Hematopoietic multipotent progenitor cell treated with erythropoietin and hydrocortisone succinate and interleukin-3 and kit ligand, for 6 days (in vitro differentiated cells): ENCODE measurements around the gene MTNR1B.

Experiments
- DNase-seq: peaks from one replicate; pipeline ENCODE4 v3.0.0-alpha.2; 2015

The MTNR1B gene

DNA sequence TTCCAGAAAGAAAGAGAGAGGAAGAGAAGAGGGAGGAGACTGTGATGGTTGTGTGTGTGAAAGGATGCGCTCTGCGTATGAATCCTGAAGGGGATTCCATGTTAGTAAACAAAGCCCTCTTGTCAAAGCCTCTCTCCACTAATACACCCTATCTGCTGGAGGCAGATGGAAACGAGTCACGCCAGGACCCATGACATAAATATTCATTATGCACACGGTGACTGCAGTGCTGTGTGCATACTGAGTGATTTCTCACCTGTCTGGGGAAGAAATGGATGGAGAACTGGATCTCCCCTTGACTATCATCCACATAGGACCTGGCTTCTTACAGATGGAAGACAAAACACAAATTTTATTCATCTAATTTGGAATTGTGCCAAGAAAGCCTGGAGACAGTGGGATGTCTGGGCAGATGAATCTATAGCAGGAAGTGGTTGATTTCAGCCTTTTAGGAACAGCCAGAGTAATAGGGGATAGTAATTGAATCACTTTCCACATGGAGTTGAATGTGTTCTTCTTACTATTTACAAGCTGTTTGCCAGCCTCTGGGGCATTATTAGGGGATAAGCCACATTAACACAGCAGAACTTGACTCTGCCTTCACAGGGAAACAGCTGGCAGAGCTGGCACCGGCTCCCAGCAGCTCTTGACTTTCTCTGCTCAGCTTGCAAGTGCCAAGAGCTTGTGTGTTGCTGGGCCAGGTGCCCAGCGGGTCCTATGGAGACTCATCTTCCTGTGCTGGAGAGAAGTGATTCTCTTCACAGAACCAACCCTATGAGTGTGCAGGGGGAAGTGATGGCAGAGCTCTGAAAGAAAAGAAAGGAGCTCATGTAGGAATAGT, 9.0 kb downstream of the MTNR1B start:
- DNase-seq, result no peak

DNA sequence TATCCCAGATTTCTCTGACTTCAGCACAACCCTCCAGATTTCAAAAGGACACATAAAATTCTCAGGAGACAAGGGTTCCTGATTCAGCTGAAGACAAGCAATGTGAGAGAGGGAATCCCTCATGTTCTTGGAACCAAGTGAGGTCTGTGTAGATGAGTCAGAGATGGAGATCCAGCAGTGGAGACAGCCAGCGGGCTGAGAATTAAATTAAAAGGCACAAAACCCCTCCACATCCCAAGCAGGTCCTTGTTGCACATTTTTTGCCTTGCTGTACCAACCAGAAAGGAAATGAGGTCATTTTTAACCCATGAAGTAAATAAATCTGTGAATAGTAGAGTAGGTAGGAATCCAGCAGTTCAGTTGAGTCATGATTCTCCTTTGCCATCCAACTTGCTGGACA, 9.7 kb downstream of the MTNR1B start:
- no peak for DNase-seq

DNA sequence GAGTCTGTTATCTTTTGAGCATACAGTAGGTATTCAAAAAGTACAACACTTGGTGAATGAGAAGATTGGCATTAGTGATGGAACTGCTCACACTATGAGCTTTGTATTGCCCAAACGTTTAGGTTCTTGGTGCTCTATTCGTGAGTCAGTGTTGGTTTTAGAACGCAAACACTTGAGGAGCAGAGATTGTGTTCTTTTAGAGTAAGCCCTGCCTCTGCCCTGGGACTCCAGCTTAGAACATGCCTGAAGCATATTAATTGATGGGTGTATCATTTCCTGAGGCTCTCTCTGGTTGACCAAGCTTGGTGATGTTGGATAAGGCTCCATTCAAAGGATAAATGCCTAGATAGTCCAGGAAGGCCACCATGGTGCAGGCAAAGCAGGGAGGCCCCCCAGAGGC, 10.9 kb downstream of the MTNR1B start:
- no peak for DNase-seq

DNA sequence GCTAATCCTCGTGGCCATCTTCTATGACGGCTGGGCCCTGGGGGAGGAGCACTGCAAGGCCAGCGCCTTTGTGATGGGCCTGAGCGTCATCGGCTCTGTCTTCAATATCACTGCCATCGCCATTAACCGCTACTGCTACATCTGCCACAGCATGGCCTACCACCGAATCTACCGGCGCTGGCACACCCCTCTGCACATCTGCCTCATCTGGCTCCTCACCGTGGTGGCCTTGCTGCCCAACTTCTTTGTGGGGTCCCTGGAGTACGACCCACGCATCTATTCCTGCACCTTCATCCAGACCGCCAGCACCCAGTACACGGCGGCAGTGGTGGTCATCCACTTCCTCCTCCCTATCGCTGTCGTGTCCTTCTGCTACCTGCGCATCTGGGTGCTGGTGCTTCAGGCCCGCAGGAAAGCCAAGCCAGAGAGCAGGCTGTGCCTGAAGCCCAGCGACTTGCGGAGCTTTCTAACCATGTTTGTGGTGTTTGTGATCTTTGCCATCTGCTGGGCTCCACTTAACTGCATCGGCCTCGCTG, 12.1 kb downstream of the MTNR1B start:
- no peak for DNase-seq

DNA sequence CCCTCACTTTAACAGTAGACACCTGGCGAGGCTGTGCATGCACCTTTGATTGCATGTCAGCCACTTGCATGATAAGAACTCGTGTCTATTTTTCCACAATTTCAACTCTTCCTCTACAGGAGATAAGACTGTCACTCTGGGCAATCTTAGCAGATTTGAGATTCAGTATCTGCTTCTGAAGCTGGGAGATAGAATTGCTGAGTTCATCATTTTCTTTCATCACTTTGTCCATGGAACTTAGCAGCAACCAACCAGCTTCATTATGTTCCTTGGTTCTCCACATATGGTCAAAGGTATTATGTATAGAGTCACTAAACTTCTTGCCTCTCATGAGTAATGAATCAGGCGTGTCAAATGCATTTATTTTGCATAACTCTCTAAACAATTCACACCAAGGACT, 17.1 kb downstream of the MTNR1B start:
- no peak for DNase-seq

DNA sequence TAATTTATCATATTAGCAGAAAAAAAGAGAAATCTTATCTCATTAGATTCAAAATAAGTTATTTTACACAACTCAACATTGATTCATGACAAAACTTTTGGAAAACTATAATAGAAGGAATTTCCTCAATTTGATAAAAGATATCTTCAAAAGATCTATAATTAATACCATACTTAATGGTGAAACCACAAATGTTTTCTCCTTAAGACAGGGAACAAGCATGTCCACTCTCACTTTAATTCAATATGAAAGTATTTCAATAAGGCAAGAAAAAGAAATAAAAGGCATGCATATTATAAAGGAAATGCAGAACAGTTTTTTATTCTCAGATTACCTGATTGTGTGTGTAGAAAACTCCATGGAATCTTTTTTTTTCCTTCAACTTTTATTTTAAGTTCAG, 23.6 kb downstream of the MTNR1B start:
- DNase-seq, result no peak

DNA sequence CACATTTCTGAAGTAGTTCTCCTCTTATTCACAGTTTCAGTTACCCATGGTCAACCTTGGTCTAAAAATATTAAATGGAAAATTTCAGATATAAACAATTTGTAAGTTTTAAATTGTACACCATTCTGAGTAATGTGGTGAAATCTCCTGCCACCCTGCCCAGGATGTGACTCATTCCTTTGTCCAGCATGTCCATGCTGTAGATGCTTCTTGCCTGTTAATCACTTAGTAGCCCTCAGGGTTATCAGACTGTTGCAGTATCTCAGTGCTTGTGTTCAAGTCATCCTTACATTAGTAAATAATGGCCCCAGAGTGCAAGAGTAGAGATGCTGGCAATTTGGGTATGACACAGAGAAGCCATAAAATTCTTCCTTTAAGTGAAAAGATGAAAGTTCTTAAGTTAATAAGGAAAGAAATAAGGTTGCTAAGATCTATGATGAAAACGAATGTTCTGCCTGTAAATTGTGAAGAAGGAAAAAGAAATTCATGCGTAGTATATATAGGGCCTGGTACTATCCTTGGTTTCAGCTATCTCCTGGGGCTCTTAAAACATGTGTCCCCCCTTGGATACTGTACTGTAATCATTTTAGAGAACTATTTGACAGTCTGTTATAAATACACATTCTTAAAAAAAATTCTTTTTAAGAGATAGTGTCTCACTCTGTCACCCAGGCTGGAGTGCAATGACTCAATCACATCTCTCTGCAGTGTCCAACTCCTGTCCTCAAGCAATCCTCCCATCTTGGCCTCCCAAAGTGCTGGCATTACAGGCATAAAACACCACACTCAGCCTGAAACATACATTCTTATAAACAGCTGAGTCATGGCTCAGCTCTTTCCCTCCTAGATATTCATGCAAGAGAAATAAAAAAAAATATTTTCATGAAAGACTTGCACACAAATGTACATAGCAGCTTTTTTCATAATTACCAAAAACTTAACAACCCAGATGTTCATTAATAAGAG, 31.3 kb downstream of the MTNR1B start:
- peak; percentile 2 for DNase-seq

DNA sequence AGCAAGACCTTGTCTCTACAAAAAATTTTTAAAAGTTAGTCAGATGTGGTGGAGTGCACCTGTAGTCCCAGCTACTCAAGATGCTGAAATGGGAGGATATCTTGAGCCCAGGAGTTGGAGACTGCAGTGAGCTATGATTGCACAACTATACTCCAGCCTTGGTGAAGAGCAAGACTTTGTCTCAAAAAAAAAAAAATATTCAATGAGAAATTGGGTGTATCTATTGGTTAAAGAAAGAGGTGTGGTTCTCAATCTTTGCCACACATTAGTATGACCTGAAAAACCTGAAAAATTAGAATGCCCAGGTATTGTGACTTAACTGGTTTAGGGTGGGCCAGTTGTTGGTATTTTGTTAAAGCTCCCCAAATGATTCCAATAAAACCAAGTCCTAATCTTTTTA, 32.4 kb downstream of the MTNR1B start:
- DNase-seq, result no peak

DNA sequence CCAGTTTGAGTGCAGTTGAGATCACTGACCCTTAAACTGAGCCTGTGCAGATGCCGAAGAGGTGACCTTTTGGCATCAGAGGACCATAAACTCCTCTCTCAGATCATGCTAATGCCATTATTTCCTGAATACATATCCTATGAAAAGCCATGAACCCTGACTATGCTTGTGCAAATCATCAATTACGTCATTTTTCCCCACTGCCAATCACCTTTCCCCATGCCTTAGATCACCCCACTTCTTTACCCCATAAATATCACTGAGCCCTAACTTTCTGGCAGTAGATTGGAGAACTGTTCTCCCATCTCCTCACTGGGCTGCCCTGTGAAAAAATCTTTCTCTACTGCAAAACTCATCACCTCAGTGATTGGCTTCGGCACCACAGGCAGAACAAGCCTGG, 32.9 kb downstream of the MTNR1B start:
- DNase-seq, result no peak

DNA sequence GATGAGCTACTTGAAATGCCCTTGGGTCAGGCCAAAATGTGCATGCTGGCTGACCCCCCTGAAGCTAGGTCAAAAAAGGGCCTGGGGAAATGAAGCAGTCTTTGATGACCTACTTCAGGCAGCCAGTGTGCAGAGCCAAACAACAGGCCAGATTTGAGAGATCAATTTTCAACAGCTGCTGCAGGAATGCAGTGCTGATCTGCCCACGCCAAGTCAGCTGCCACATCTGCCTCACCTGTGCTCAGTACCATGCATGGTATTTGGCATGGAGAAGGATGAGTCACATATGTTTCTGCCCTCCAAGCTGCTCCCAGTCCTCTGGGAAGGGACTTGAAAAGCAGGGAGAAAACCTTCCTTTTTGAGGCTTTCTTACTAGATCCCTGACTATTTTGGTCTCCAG, 35.8 kb downstream of the MTNR1B start:
- DNase-seq, result no peak

DNA sequence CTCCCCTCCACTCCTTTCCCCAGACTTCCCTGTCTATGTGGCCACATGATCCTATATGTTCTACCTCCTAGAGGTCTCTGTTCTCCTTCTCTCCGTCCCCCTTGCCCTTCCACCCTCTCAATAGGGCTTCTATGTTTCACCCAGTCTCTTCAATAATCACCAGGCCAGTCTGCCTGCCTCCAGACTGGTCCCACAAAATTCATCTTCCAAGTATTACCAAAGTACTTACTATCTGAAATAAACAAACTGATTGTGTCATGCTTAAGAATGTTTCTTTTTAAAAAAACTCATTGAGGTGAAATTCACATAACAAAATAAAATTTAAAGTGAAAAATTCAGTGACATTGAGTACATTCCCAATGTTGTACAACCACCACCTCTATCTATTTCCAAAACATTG, 44.2 kb downstream of the MTNR1B start:
- DNase-seq, result no peak

DNA sequence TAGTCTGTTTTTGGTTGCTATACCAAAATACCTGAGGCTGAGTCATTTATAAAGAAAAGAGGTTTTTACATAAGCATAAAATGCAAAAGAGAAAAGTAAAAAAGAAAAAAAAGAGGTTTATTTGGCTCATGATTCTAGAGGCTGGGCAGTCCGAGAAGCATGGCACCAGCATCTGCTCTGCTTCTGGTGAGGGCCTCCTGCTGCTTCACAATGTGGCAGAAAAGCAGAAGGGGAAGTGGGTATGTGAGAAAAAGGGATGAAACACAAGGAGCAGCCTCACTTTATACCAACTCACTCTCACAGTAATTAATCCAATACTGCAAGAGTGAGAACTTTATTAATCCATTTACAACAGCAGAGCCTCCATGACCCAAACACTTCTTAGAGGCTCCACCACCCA, 47.1 kb downstream of the MTNR1B start:
- no peak for DNase-seq

DNA sequence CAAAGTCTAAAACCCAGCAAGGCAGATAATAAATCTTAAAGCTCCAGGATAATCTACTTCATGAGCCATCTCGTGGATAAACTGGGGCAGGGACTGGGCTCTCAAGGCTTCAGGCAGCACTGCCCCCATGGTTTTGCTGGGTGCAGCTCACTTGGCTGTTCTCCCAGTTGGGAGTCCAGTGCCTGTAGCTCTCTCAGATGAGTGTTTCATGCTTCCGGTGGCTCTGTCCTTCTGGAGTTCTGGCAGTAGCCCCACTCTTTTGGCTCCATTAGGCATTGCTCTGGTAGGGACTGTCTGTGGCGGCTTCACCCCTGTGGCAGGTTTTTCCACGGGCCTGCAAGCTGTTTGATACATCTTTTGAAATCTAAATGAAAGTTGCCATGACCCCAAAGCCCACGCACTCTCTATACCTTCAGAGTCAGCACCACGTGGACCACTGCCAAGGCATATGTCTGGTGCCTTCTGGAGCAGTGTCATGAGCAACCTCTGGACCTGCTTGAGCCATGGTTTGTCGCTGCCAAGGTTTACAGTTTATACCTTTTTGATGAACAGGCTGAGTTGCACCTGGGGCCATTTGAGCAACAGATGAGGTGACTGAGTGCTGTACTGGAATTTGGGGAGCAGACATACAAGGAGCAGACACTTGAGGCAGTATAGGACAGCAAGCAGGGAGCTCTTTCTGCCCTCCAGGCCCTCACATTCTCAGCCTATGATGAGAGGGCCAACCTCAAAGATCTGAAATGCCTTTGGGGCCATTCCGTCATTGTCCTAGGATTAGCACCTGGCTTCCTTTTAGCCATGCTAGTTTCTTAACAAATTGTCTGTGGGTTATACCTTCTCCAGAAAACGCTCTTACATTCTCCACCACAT, 48.6 kb downstream of the MTNR1B start:
- DNase-seq, result no peak

DNA sequence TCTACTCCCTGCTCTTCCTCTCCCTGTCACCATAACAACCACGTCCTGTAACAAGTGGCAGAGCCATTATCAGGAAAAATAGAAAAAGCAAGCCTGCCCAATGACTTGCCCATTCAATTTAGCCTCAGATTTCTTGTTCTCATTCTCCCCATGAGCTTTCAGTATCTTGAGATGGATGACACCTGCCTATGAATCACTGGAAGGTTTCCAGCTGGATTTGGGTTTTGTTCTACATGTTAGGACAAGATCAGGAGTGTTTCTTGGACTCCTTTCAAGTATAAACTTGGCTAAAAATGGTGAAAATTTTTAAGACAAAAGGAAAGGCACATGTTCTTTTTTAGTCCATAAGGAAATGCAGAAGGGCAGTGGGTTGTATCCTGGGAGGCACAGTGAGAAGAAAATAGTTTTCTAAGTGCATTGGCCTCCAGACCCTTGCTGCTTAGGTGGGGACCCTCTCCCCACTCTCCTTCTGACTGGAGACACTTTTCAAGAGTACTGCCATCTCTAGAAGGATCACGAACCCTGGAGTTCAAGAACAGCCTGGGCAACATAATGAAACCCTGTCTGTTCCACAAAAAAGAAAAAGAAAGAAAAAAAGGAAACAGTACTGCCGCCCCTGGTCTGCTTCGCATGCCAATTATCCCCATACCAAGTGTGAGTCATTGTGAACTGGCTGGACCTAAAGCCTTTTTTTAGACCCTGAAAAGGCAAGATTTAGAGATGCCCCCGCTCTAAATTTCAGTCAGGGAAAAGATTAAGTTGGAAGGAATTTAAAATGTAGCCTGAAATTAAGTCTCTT, 51.0 kb downstream of the MTNR1B start:
- no peak for DNase-seq

DNA sequence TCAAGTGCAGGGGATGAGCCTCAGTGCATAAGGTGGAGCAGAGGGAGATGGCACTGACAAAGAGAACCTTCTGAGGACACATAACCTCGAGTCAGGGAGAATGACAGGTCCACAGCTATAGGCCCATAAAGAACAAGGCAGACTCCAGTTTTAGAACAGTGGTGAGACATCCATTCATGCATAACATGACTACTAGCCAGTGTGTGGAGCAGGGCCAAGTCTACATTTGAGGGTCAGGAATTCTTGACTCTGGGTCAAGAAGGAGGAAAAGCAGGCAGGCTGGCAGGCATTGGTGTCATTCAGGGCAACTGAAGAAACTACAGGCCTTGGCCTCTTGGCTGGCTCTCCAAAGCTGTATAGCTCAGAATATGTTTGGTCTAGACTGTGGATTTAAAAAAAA, 54.9 kb downstream of the MTNR1B start:
- DNase-seq, result no peak

DNA sequence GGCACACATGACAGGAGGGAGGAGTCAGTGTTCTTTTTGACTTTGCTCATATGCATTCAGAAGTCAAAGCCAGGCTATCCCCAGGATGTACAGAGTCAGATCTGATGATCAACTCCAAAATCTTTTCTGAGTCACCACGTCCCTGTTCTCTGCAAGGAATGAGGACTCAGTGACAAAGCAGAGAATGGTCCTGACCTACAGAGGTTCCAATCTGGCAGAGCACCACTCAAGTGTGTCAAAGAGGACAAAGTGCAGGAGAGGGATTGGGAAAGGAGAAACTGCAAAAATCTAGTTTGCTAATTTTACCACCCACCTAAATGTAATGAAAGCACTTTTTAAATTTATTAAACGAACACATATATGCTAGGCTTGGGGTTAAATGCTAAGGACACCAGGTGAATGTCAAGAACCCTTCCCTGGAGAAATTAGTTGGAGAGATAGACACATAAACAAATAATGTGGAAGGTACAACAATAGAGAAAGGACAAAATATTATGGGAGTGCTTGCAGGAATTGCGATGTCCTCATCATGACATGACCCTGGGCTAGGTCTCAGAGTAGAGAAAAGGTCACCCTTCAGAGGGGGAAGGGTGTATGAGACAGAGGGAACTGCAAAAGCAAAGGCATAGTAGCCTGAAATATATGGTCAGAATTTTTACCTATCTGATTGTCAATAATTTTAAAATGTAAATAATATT, 56.3 kb downstream of the MTNR1B start:
- no peak for DNase-seq

DNA sequence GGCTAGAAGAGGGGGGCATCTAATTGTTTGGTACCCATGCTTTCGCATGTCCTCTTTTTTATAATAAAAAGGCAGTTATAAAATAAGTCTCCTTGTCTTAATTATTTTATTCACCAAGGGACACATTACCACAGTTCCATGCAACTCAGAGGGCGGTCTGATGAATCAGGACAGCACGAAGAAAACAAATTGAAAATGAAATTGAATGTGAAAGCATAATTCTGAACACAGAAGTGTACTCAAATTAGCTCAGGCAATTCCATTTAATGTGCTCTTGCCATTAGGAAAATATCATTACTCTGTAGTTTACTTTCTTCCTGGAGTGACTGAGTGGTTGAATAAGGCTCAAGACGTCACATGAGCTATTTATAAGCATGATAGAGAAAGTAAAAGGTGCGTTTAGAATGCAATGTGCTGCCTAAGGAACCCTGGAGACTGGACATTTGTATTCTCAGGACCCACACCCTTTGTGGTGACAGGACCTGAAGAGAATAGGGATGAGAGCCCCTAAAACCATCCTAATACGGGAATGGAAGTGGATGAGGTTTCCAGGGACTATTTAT, 59.6 kb downstream of the MTNR1B start:
- DNase-seq, result no peak

DNA sequence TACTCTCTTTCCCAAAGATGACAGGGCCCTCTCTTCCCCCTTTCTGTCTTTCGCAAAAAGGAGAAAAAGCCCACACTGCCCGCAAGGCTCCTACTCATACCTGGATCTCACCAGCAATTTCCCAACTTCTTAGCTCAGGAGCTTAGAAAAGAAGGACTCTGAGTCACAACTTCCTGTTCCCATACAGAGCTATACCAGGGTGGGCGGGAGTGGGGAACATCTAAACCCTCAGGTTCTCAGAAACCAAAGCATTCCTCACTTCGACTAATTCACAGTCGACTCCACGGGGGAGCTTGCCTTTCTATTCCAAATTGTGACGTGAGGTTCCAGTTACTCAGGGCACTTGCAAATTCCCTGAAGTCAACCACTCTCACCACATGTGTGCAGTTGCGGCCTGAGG, 61.9 kb downstream of the MTNR1B start:
- DNase-seq, result no peak
